Keratinocyte (primary cell): ENCODE results near the gene SCMH1. TPM values are rescaled to one million over a fixed set of nuclear protein-coding genes. Genes with fewer than 3 reads are reported as not detected.

ENCODE experiments used
- DNase-seq: peaks from one replicate; pipeline ENCODE4 v3.0.0-alpha.2; 2011; ENCODE audit warnings: low read depth, missing footprints, low spot score
- FAIRE-seq: peaks from 2 replicates; lab custom pipeline; 2011; peaks lifted over from hg19 to GRCh38; lab: Jason Lieb, UNC
- H2AFZ ChIP-seq: 2 replicates; pipeline ENCODE4 v1.6.0; 2012; ENCODE audit warnings: low read length, control low read depth, inconsistent platforms; ENCODE audit not compliant: control insufficient read depth
- H3K27ac ChIP-seq: 2 replicates; pipeline ENCODE4 v1.5.1; 2011; ENCODE audit warnings: low read length; ENCODE audit not compliant: control insufficient read depth, insufficient read depth
- H3K27me3 ChIP-seq: 3 replicates; pipeline ENCODE4 v1.6.0; 2011; ENCODE audit warnings: low read length; ENCODE audit not compliant: control insufficient read depth, insufficient read depth; ENCODE audit errors: extremely low read depth
- H3K36me3 ChIP-seq, 2 experiments: 2 replicates in 1 of 2; 3 replicates in 1 of 2; pipeline ENCODE4 v1.5.1; 2011; ENCODE audit warnings: low read length in 2 of 2, mild to moderate bottlenecking in 1 of 2; ENCODE audit not compliant: control insufficient read depth in 2 of 2, insufficient read depth in 2 of 2; ENCODE audit errors: extremely low read depth in 1 of 2
- H3K4me1 ChIP-seq: 3 replicates; pipeline ENCODE4 v1.5.1; 2011; ENCODE audit warnings: low read length; ENCODE audit not compliant: control insufficient read depth, insufficient read depth; ENCODE audit errors: extremely low read depth
- H3K4me2 ChIP-seq: 3 replicates; pipeline ENCODE4 v1.6.0; 2011; ENCODE audit warnings: low read depth, low read length; ENCODE audit not compliant: control insufficient read depth, insufficient read depth; ENCODE audit errors: extremely low read depth
- H3K4me3 ChIP-seq, 3 experiments: fragments of 200-600 bp in 1 of 3; sonication (generic) in 1 of 3; 2 replicates in 2 of 3; 3 replicates in 1 of 3; pipeline ENCODE4 v1.5.1; 2011 to 2016; ENCODE audit warnings: low read length in 3 of 3, mild to moderate bottlenecking in 3 of 3, control low read depth in 2 of 3, inconsistent platforms in 1 of 3, low read depth in 1 of 3, mixed read lengths in 1 of 3, mixed run types in 1 of 3, moderate library complexity in 1 of 3; ENCODE audit not compliant: control insufficient read depth in 2 of 3, insufficient read depth in 2 of 3; ENCODE audit errors: extremely low read depth in 1 of 3
- H3K79me2 ChIP-seq: 2 replicates; pipeline ENCODE4 v1.6.0; 2012; ENCODE audit warnings: low read length; ENCODE audit not compliant: control insufficient read depth, insufficient read depth
- H3K9ac ChIP-seq: 3 replicates; pipeline ENCODE4 v1.6.0; 2011; ENCODE audit warnings: low read length; ENCODE audit not compliant: control insufficient read depth, insufficient read depth; ENCODE audit errors: extremely low read depth
- H3K9me1 ChIP-seq: 3 replicates; pipeline ENCODE4 v1.6.0; 2011; ENCODE audit warnings: low read length; ENCODE audit not compliant: control insufficient read depth, insufficient read depth; ENCODE audit errors: extremely low read depth
- H3K9me3 ChIP-seq: 2 replicates; pipeline ENCODE4 v1.5.1; 2012; ENCODE audit warnings: low read depth, low read length; ENCODE audit not compliant: control insufficient read depth
- H4K20me1 ChIP-seq: 3 replicates; pipeline ENCODE4 v1.6.0; 2011; ENCODE audit warnings: low read length; ENCODE audit not compliant: control insufficient read depth, insufficient read depth; ENCODE audit errors: extremely low read depth
- CTCF ChIP-seq, 3 experiments: IDR thresholded peaks in 1 of 3; conservative IDR thresholded peaks in 1 of 3; optimal IDR thresholded peaks in 1 of 3; 2 replicates in 2 of 3; 3 replicates in 1 of 3; pipeline versions ENCODE3 to v1.5.1; 2011; ENCODE audit warnings: low read length in 3 of 3, mild to moderate bottlenecking in 3 of 3, moderate library complexity in 2 of 3, control low read depth in 1 of 3, inconsistent platforms in 1 of 3; ENCODE audit not compliant: insufficient read depth in 2 of 3; ENCODE audit errors: extremely low read depth in 1 of 3
- EZH2 ChIP-seq: IDR thresholded peaks from one replicate; pipeline ENCODE4 v1.6.1; 2012; ENCODE audit warnings: inconsistent platforms, mild to moderate bottlenecking, low read length, moderate library complexity
- dilution Hi-C: fragments of 300-500 bp; cut with MboI; formaldehyde crosslinking; loops from one replicate; pipeline ENCODE4 v1.7.0; 2020; ENCODE audit warnings: low sequenced_read_pairs; ENCODE audit not compliant: extremely low pct_ligation_motif_present
- polyA plus RNA-seq, 5 experiments: library from polyadenylated mRNA; depleted of rRNA in 3 of 5; stranded (reverse) in 3 of 5; stranded (forward) in 1 of 5; unstranded in 1 of 5; fragments of >200 nt; gene quantifications; 1 replicate in 1 of 5; 2 replicates in 3 of 5; 3 replicates in 1 of 5; pipeline versions ENCODE4 v1.2.1 to v1.2.3, GENCODE V29; 2011 to 2012; ENCODE audit warnings: missing spikeins in 2 of 5, low read depth in 1 of 5, low replicate concordance in 1 of 5

SCMH1 gene
- polyA plus RNA-seq, 1 donor (not counting 4 experiments of a cell fraction or from before 2014, with no cell fraction given) = 29.9 TPM

GRCh38 chr1:41162441-41162840 is 79.7 kb downstream of the SCMH1 start:
- Histone ChIP-seq H3K36me3 (peaks cover 0 to 2% of the 10 kb centered on the region in 2 experiments), H3K9me3 (no peaks in the 10 kb centered on the region), H2AFZ (no peak overlapping the region), H4K20me1 (no peaks in the 10 kb centered on the region), H3K9me1 (no peaks in the 10 kb centered on the region), H3K4me1 (no peaks in the 10 kb centered on the region), H3K27ac (no peak overlapping the region), H3K9ac (no peak overlapping the region), H3K27me3 (no peaks in the 10 kb centered on the region), H3K79me2 (no peaks in the 10 kb centered on the region), H3K4me2 (no peak overlapping the region), H3K4me3 (no peak overlapping the region)
- TF ChIP-seq EZH2 = no peak
- TF ChIP-seq CTCF (optimal IDR thresholded peaks at IDR 0.05 in 1 of 3, IDR thresholded peaks at IDR 0.05 in 1 of 3, conservative IDR thresholded peaks at IDR 0.05 in 1 of 3; ENCODE audit: extremely low read depth in 1 of 3, insufficient read depth in 2 of 3, low read length in 3 of 3) = no peak
- dilution Hi-C loops = no loop called here
- FAIRE-seq (no peak), DNase-seq (no peak)

- no peak overlapping the region for H3K4me2 ChIP-seq
- H3K9me3 ChIP-seq = no peaks in the 10 kb centered on the region
- H3K79me2 ChIP-seq = no peaks in the 10 kb centered on the region
- no peaks in the 10 kb centered on the region for H3K9me1 ChIP-seq
- H4K20me1 ChIP-seq = no peaks in the 10 kb centered on the region
- no peak for DNase-seq
- no peak overlapping the region for H2AFZ ChIP-seq
- no peak for FAIRE-seq
- H3K27ac ChIP-seq = no peak overlapping the region
- no peak overlapping the region for H3K9ac ChIP-seq
- no peaks in the 10 kb centered on the region for H3K27me3 ChIP-seq
- H3K4me1 ChIP-seq = no peaks in the 10 kb centered on the region
- H3K36me3 ChIP-seq = peaks cover 0 to 2% of the 10 kb centered on the region in 2 experiments
- TF ChIP-seq EZH2 = no peak
- no peak for TF ChIP-seq CTCF (optimal IDR thresholded peaks at IDR 0.05 in 1 of 3, IDR thresholded peaks at IDR 0.05 in 1 of 3, conservative IDR thresholded peaks at IDR 0.05 in 1 of 3; ENCODE audit: extremely low read depth in 1 of 3, insufficient read depth in 2 of 3, low read length in 3 of 3)
- no peak overlapping the region for H3K4me3 ChIP-seq
- dilution Hi-C loops = no loop called here
Observed at GRCh38 chr1:41161846-41162245, 80.3 kb downstream of the SCMH1 start.
